Hepatocyte (in vitro differentiated cells): ENCODE data around the gene OXSR1. TPM values are rescaled to one million over a fixed set of nuclear protein-coding genes. Genes with fewer than 3 reads are reported as not detected.
"Not testable (repeated sequence)": the region's sequence is repeated elsewhere in the genome, so short reads cannot be mapped to it uniquely, and the experiment has no call there.

Experiments
- DNase-seq: peaks from one replicate; pipeline ENCODE4 v3.0.0-alpha.2; 2016; ENCODE audit warnings: low spot score
- H2AFZ ChIP-seq: fragments of 200-600 bp; sonication (generic); 2 replicates; pipeline ENCODE4 v1.6.0; 2016; ENCODE audit warnings: antibody characterized with exemption, mild to moderate bottlenecking
- H3K27ac ChIP-seq: fragments of 200-600 bp; sonication (generic); 2 replicates; pipeline ENCODE4 v1.5.1; 2016; ENCODE audit warnings: mild to moderate bottlenecking
- H3K27me3 ChIP-seq: fragments of 200-600 bp; sonication (generic); 2 replicates; pipeline ENCODE4 v1.6.1; 2016
- H3K36me3 ChIP-seq: fragments of 200-600 bp; sonication (generic); replicated peaks from 2 replicates; pipeline ENCODE4 v1.5.1; 2016; ENCODE audit warnings: low read depth; ENCODE audit not compliant: insufficient read depth
- H3K4me1 ChIP-seq: fragments of 200-600 bp; sonication (generic); 2 replicates; pipeline ENCODE4 v1.5.1; 2016; ENCODE audit warnings: mild to moderate bottlenecking, moderate library complexity; ENCODE audit not compliant: insufficient read depth
- H3K4me2 ChIP-seq: fragments of 200-600 bp; sonication (generic); 2 replicates; pipeline ENCODE4 v1.6.0; 2016
- H3K4me3 ChIP-seq: fragments of 200-600 bp; sonication (generic); 2 replicates; pipeline ENCODE4 v1.5.1; 2016; ENCODE audit warnings: mild to moderate bottlenecking
- H3K79me2 ChIP-seq: fragments of 200-600 bp; sonication (generic); 2 replicates; pipeline ENCODE4 v1.6.0; 2017; ENCODE audit warnings: mild to moderate bottlenecking
- H3K9me2 ChIP-seq: fragments of 200-600 bp; sonication (generic); replicated peaks from 2 replicates; pipeline ENCODE4 v1.6.0; 2017; ENCODE audit warnings: mild to moderate bottlenecking; ENCODE audit not compliant: insufficient read depth
- H3K9me3 ChIP-seq: fragments of 200-600 bp; sonication (generic); 2 replicates; pipeline ENCODE4 v1.5.1; 2016; ENCODE audit warnings: low read depth, mild to moderate bottlenecking
- H4K20me1 ChIP-seq: fragments of 200-600 bp; sonication (generic); 2 replicates; pipeline ENCODE4 v1.6.0; 2016; ENCODE audit warnings: mild to moderate bottlenecking; ENCODE audit not compliant: insufficient read depth, poor library complexity, severe bottlenecking
- EZH2 ChIP-seq: fragments of 200-600 bp; sonication (generic); IDR thresholded peaks from 2 replicates; pipeline ENCODE4 v1.6.1; 2016; ENCODE audit warnings: antibody characterized with exemption, mild to moderate bottlenecking, borderline replicate concordance
- EZH2phosphoT487 ChIP-seq: fragments of 200-600 bp; sonication (generic); IDR thresholded peaks from one replicate; pipeline ENCODE4 v1.6.1; 2018; ENCODE audit warnings: antibody characterized with exemption, mild to moderate bottlenecking, low read depth, moderate library complexity; ENCODE audit not compliant: unreplicated experiment, severe bottlenecking
- WGBS: methylation state at CpG from one replicate; pipeline ENCODE4 v1.1.6; 2016; ENCODE audit warnings: low lambda C conversion rate; ENCODE audit errors: missing lambda C conversion rate; 5-methylcytosine and 5-hydroxymethylcytosine counted together
- polyA plus RNA-seq: library from polyadenylated mRNA; unstranded; fragments of >200 nt; fragmentation: Nextera tagmentation; extraction: Ambion mirVana; gene quantifications from 2 replicates; pipeline ENCODE4 v1.2.1, GENCODE V29; 2016
- total RNA-seq: library from RNA; depleted of rRNA; stranded (reverse); fragments of >200 nt; gene quantifications from 2 replicates; pipeline ENCODE4 v1.2.3, GENCODE V29; 2014
- TF ChIP-seq, protein P1 (sequence below): fragments of 200-600 bp; sonication (generic); IDR thresholded peaks from 2 replicates; pipeline ENCODE4 v1.5.1; 2016; ENCODE audit warnings: antibody characterized with exemption, mild to moderate bottlenecking; ENCODE audit not compliant: poor library complexity

Gene OXSR1
- total and polyA plus RNA-seq, 2 experiments from 2014 or later: 15.7 to 30.7 TPM

DNA sequence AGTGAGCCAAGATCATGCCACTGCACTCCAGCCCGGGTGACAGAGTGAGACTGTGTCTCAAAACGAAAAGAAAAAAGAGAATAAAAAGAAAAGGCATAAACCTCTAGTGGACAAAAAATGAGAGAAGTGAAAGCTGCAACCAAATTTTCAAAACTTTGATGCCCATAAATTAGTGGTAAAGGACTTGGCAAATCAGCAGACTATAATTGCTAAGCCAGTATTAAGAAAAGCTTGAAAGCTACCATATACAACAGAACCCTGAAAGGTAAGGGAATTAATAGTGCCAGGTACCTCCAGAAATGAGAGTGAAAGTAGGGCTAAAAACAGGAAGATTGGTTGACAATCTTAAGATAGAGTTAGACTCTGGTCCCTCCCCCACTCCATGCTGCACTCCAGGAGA is 67.4 kb downstream of the OXSR1 start:
- TF ChIP-seq EZH2: no peak
- TF ChIP-seq, protein P1, sequence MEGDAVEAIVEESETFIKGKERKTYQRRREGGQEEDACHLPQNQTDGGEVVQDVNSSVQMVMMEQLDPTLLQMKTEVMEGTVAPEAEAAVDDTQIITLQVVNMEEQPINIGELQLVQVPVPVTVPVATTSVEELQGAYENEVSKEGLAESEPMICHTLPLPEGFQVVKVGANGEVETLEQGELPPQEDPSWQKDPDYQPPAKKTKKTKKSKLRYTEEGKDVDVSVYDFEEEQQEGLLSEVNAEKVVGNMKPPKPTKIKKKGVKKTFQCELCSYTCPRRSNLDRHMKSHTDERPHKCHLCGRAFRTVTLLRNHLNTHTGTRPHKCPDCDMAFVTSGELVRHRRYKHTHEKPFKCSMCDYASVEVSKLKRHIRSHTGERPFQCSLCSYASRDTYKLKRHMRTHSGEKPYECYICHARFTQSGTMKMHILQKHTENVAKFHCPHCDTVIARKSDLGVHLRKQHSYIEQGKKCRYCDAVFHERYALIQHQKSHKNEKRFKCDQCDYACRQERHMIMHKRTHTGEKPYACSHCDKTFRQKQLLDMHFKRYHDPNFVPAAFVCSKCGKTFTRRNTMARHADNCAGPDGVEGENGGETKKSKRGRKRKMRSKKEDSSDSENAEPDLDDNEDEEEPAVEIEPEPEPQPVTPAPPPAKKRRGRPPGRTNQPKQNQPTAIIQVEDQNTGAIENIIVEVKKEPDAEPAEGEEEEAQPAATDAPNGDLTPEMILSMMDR: no peak
- TF ChIP-seq EZH2phosphoT487: no peak
- Histone ChIP-seq H3K79me2 (no peaks in the 10 kb centered on the region), H3K27me3 (no peaks in the 10 kb centered on the region), H3K4me3 (no peak overlapping the region), H4K20me1 (no peaks in the 10 kb centered on the region), H3K9me3 (no peaks in the 10 kb centered on the region), H3K4me2 (no peak overlapping the region), H3K9me2 (no peaks in the 10 kb centered on the region), H3K36me3 (peaks cover 6% of the 10 kb centered on the region), H2AFZ (no peak overlapping the region), H3K4me1 (no peaks in the 10 kb centered on the region), H3K27ac (no peak overlapping the region)
- DNase-seq: no peak
- 95% methylated on average over 2 of the region's 2 CpGs for WGBS

DNA sequence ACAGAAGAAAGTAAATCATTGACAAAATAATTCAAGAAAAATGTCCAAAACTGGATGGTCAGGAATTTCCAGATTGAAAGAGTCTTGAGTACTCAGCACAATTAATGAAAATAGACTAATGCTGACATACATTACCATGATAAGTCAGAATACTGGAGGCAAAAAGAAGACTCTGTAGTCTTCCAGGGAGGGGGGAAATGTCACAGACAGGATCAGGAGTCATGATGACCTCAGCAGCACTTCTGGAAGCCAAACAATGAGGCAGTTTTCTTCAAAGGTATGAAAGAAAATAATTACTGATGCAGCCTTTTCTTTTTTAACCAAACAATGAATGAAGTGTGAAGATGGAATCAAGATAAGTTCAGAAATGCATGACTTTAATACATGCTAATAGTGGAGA is 70.1 kb downstream of the OXSR1 start:
- no peaks in the 10 kb centered on the region for H4K20me1 ChIP-seq
- TF ChIP-seq EZH2 (no peak), EZH2phosphoT487 (no peak)
- TF ChIP-seq, protein P1: no peak
- no peak overlapping the region for H3K4me2 ChIP-seq
- peaks cover 6% of the 10 kb centered on the region for H3K36me3 ChIP-seq
- H3K79me2 ChIP-seq: no peaks in the 10 kb centered on the region
- no peak overlapping the region for H3K27ac ChIP-seq
- H3K4me1 ChIP-seq: no peaks in the 10 kb centered on the region
- H3K9me2 ChIP-seq: no peaks in the 10 kb centered on the region
- H3K4me3 ChIP-seq: no peak overlapping the region
- H2AFZ ChIP-seq: no peak overlapping the region
- no peaks in the 10 kb centered on the region for H3K27me3 ChIP-seq
- peaks cover 8% of the 10 kb centered on the region for H3K9me3 ChIP-seq
- no peak for DNase-seq

DNA sequence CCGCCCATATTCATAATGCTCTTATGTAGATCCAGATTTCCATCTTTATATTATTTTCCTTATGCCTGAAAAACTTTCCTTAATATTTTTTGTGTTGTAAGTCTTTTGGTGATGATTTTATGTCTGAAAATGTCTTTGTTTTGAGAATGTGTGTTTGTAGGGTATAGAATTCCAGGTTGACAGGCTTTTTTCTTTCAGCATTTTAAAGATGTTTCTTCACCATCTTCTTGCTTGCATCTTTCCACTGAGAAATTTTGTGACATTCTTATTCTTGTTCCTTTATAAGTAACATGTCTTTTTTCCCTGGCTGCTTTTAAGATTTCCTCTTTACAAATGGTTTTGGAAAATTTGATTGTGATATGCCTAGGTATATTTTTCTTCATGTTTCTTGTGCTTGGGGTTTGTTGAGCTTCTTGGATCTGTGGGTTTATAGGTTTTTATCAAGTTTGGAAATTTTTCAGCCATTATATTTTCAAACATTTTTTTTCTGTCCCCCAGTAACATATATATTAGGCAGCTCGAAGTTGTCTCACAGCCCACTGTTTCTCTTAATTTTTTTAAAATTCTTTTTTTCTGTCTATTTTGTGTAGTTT is 73.2 kb downstream of the OXSR1 start:
- WGBS: 94% methylated on average over 2 of the region's 2 CpGs
- no peaks in the 10 kb centered on the region for H3K4me1 ChIP-seq
- DNase-seq: no peak
- H2AFZ ChIP-seq: no peak overlapping the region
- H3K9me3 ChIP-seq: peaks cover 8% of the 10 kb centered on the region
- H3K27me3 ChIP-seq: no peaks in the 10 kb centered on the region
- no peaks in the 10 kb centered on the region for H3K79me2 ChIP-seq
- H4K20me1 ChIP-seq: no peaks in the 10 kb centered on the region
- H3K4me2 ChIP-seq: no peak overlapping the region
- H3K9me2 ChIP-seq: no peaks in the 10 kb centered on the region
- peaks cover 6% of the 10 kb centered on the region for H3K36me3 ChIP-seq
- H3K4me3 ChIP-seq: no peak overlapping the region
- H3K27ac ChIP-seq: no peak overlapping the region
- TF ChIP-seq, protein P1: no peak
- TF ChIP-seq EZH2phosphoT487: no peak
- TF ChIP-seq EZH2: no peak

DNA sequence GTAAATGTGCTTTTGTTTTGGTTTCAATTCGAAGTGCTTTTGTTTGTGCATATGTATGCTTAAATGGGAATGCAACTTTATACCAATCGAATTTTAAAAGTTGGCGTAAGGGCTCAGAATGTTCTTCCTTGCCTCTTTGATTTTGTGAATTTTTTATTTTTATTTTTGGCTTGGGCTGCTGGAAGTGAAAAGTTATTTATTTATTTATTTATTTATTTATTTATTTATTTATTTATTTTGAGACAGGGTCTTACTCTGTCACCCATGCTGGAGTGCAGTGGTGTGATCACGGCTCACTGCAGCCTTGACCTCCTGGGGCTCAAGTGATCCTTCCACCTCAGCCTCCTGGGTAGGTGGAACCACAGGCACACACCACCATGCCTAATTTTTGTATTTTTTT is 77.5 kb downstream of the OXSR1 start:
- not testable (repeated sequence) for DNase-seq, H3K4me3 ChIP-seq, H3K9me3 ChIP-seq, H3K27ac ChIP-seq, H3K4me1 ChIP-seq, H3K36me3 ChIP-seq, H2AFZ ChIP-seq, H3K79me2 ChIP-seq, H3K4me2 ChIP-seq, H3K9me2 ChIP-seq, H4K20me1 ChIP-seq, H3K27me3 ChIP-seq
- WGBS: 98% methylated on average over 4 of the region's 4 CpGs
